BE2C (cell line): ENCODE measurements around the gene ACTRT3. TPM values are rescaled to one million over a fixed set of nuclear protein-coding genes. Genes with fewer than 3 reads are reported as not detected.

ENCODE experiments used
- DNase-seq: peaks from one replicate; pipeline ENCODE4 v3.0.0-alpha.2; 2020
- H3K27me3 ChIP-seq: fragments of 250-450 bp; sonication (Bioruptor Pico); 2 replicates; pipeline ENCODE4 v1.5.1; 2020; ENCODE audit warnings: mild to moderate bottlenecking
- H3K36me3 ChIP-seq: fragments of 250-450 bp; sonication (Bioruptor Pico); 2 replicates; pipeline ENCODE4 v1.5.1; 2020; ENCODE audit warnings: mild to moderate bottlenecking
- H3K4me1 ChIP-seq: fragments of 250-450 bp; sonication (Bioruptor Pico); 2 replicates; pipeline ENCODE4 v1.5.1; 2020
- H3K4me3 ChIP-seq: 2 replicates; pipeline ENCODE4 v1.5.1; 2011; ENCODE audit warnings: low read depth, low read length
- H3K9me3 ChIP-seq: fragments of 250-450 bp; sonication (Bioruptor Pico); 2 replicates; pipeline ENCODE4 v1.5.1; 2020
- CTCF ChIP-seq: IDR thresholded peaks from 2 replicates; pipeline ENCODE4 v1.5.1; 2012; ENCODE audit warnings: mild to moderate bottlenecking, low read depth, low read length
- polyA plus RNA-seq: library from polyadenylated mRNA; unstranded; fragments of >200 nt; gene quantifications from one replicate; pipeline ENCODE4 v1.2.1, GENCODE V29; 2012; ENCODE audit warnings: low read depth, missing spikeins; ENCODE audit not compliant: insufficient read length, insufficient read depth

The ACTRT3 gene
- polyA plus RNA-seq: 2.4 TPM

DNA sequence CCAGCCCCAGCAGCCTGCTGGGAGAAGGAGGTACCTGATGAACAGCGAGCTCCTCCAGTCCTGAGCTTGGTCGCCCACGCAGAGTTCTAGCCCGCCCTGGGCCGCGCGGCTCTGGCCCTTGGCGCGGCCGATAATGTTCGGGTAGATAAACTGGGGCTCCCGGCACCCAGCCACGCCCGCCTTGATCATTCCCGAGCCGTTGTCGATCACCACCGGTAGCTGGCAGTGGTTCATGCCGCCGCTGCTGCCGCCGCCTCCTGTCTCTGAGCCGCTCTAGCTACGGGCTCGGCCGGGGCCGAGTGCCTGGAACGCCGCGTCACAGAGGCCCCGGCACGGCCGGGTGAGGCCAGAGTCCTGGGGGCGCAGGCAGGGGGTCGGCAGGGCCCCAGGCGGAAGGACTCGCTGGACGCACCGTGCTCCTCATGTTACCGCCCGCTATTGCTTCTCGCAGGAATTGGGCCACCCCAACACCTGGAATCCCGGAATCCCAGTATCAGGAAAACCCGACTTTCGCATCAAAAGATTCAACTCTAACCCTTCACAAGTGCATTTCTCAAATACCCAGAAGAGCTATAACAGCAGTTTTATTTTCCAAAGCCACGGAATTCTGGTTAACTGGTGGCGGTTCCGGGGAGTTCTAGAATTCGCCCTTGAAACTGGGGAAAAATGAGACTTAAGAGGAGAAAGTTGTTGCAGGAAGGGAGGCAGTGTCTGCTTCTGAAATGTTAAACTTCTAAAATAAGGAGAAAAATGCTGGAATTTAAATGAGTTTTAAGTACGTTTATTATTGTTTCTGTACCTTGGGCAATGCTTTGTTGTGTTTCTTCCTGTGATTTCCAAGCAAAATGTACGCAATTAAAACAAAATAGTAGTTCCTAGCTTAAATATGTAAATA lies at the start of gene ACTRT3:
Gene ACTRT3, minus strand, starts transcription at position 275 of the 895 bp plus-strand sequence. Its CDS starts 41 bp downstream, at position 234.
- H3K4me1 ChIP-seq: no peaks in the 10 kb centered on the region
- DNase-seq: peak; percentile 86
- no peak for TF ChIP-seq CTCF
- H3K9me3 ChIP-seq: no peaks in the 10 kb centered on the region
- H3K4me3 ChIP-seq: peak within 1 kb of the TSS; percentile 54
- no peaks in the 10 kb centered on the region for H3K27me3 ChIP-seq
- peaks cover under 1% of the 10 kb centered on the region; the same call in 1 of the 2 replicates for H3K36me3 ChIP-seq

- no peaks in the 10 kb centered on the region for H3K4me1 ChIP-seq
- no peaks in the 10 kb centered on the region for H3K9me3 ChIP-seq
- TF ChIP-seq CTCF: no peak
Measured at GRCh38 chr3:169818316-169818715, 49.0 kb upstream of the ACTRT3 start.

GRCh38 chr3:169815590-169816150 lies 46.3 kb upstream of the ACTRT3 start:
- Histone ChIP-seq H3K9me3 (no peaks in the 10 kb centered on the region), H3K4me1 (no peaks in the 10 kb centered on the region), H3K4me3 (no peak overlapping the region), H3K36me3 (no peaks in the 10 kb centered on the region), H3K27me3 (no peaks in the 10 kb centered on the region)
- TF ChIP-seq CTCF: no peak
- DNase-seq: no peak

More at GRCh38 chr3:169818316-169818715, 49.0 kb upstream of the ACTRT3 start:
- H3K36me3 ChIP-seq: no peaks in the 10 kb centered on the region
- no peak for DNase-seq
- H3K4me3 ChIP-seq: no peak overlapping the region
- H3K27me3 ChIP-seq: no peaks in the 10 kb centered on the region

GRCh38 chr3:169813757-169814517 lies 44.6 kb upstream of the ACTRT3 start:
- H3K4me1 ChIP-seq: no peaks in the 10 kb centered on the region
- peak; percentile 21; the same call in 1 of the 2 replicates for TF ChIP-seq CTCF
- no peaks in the 10 kb centered on the region for H3K36me3 ChIP-seq
- DNase-seq: no peak
- no peaks in the 10 kb centered on the region for H3K27me3 ChIP-seq
- no peak overlapping the region for H3K4me3 ChIP-seq
- H3K9me3 ChIP-seq: no peaks in the 10 kb centered on the region

DNA sequence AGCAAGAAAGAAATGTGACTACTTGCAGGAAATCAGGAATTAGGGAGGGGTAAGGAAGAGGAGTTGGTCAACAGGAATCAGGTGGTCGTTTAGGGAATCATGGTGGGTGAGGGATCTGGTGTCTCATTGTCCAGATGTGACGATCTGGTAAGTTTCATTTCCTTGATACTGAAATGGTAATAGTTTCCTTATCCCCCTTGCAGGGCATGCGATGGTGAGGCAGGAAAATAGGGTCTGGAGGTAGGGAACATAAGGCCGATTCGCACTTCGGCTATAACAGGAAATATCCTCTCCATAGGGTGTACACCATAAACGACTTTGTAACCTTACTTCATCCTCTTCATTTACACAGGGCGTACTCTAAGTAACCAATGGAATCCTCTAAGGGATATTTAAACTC lies 43.9 kb upstream of the ACTRT3 start:
- Histone ChIP-seq H3K4me1 (no peaks in the 10 kb centered on the region), H3K36me3 (no peaks in the 10 kb centered on the region), H3K9me3 (no peaks in the 10 kb centered on the region), H3K4me3 (peak overlapping the region; percentile 94), H3K27me3 (no peaks in the 10 kb centered on the region)
- no peak for DNase-seq
- no peak for TF ChIP-seq CTCF
